A549 (cell line): Measurements from ENCODE around the gene TUBA4B.

Experiments
- FOSL2 ChIP-seq, 2 experiments: fragments of 450-650 bp in 1 of 2; fragments of >200 bp in 1 of 2; sonication (Bioruptor Twin) in 1 of 2; formaldehyde crosslinking; IDR thresholded peaks; 2 replicates each; pipeline versions ENCODE4 v1.5.0 to v1.6.1; 2016 to 2020; ENCODE audit warnings: mild to moderate bottlenecking in 1 of 2, moderate library complexity in 1 of 2
- MYC ChIP-seq: IDR thresholded peaks from 2 replicates; pipeline ENCODE4 v1.6.1; 2012; ENCODE audit warnings: mild to moderate bottlenecking, inconsistent platforms, low read length, improper control_type of control experiment, borderline replicate concordance
- POLR2A ChIP-seq: IDR thresholded peaks from 2 replicates; pipeline ENCODE4 v1.6.1; 2012; ENCODE audit warnings: mild to moderate bottlenecking, low read length
- TF ChIP-seq, protein P1 (sequence below): fragments of >200 bp; sonication (Bioruptor Twin); formaldehyde crosslinking; IDR thresholded peaks from 3 replicates; pipeline ENCODE4 v1.5.1; 2016

GRCh38 chr2:219234331-219234730 is 18.7 kb upstream of the TUBA4B start:
- TF ChIP-seq, protein P1, sequence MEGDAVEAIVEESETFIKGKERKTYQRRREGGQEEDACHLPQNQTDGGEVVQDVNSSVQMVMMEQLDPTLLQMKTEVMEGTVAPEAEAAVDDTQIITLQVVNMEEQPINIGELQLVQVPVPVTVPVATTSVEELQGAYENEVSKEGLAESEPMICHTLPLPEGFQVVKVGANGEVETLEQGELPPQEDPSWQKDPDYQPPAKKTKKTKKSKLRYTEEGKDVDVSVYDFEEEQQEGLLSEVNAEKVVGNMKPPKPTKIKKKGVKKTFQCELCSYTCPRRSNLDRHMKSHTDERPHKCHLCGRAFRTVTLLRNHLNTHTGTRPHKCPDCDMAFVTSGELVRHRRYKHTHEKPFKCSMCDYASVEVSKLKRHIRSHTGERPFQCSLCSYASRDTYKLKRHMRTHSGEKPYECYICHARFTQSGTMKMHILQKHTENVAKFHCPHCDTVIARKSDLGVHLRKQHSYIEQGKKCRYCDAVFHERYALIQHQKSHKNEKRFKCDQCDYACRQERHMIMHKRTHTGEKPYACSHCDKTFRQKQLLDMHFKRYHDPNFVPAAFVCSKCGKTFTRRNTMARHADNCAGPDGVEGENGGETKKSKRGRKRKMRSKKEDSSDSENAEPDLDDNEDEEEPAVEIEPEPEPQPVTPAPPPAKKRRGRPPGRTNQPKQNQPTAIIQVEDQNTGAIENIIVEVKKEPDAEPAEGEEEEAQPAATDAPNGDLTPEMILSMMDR, result no peak
- no peak for TF ChIP-seq FOSL2 (IDR thresholded peaks at IDR 0.05)
- no peak for TF ChIP-seq FOSL2 (CRISPR knock-in tag; IDR thresholded peaks at IDR 0.05)
- TF ChIP-seq POLR2A, result no peak
- no peak for TF ChIP-seq MYC
